Measurements from ENCODE around the gene ARL6IP6. TPM values are rescaled to one million over a fixed set of nuclear protein-coding genes. Genes with fewer than 3 reads are reported as not detected.

ARL6IP6 gene
- total and polyA plus RNA-seq, 2 donors (not counting 1 experiment from before 2014, with no cell fraction given): 19.0 to 53.9 TPM

- H2AFZ ChIP-seq (ENCODE audit: low read length): no peak overlapping the region
- H3K27ac ChIP-seq (ENCODE audit: insufficient read depth, low read length): no peak overlapping the region
- H3K4me2 ChIP-seq (ENCODE audit: extremely low read depth, insufficient read depth, low read length): no peak overlapping the region
- H4K20me1 ChIP-seq (ENCODE audit: control insufficient read depth, extremely low read depth, insufficient read depth, low read length): no peaks in the 10 kb centered on the region
- no peak overlapping the region for H3K9ac ChIP-seq (ENCODE audit: insufficient read depth, low read length)
- no peak for DNase-seq (ENCODE audit: low read depth in 2 of 2)
- H3K9me3 ChIP-seq (ENCODE audit: control insufficient read depth, insufficient read depth, low read depth, low read length): no peaks in the 10 kb centered on the region
- no peak for TF ChIP-seq EZH2 (IDR thresholded peaks at IDR 0.05; ENCODE audit: low read length, missing control alignments)
- TF ChIP-seq, protein P1, sequence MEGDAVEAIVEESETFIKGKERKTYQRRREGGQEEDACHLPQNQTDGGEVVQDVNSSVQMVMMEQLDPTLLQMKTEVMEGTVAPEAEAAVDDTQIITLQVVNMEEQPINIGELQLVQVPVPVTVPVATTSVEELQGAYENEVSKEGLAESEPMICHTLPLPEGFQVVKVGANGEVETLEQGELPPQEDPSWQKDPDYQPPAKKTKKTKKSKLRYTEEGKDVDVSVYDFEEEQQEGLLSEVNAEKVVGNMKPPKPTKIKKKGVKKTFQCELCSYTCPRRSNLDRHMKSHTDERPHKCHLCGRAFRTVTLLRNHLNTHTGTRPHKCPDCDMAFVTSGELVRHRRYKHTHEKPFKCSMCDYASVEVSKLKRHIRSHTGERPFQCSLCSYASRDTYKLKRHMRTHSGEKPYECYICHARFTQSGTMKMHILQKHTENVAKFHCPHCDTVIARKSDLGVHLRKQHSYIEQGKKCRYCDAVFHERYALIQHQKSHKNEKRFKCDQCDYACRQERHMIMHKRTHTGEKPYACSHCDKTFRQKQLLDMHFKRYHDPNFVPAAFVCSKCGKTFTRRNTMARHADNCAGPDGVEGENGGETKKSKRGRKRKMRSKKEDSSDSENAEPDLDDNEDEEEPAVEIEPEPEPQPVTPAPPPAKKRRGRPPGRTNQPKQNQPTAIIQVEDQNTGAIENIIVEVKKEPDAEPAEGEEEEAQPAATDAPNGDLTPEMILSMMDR (conservative IDR thresholded peaks at IDR 0.05 in 1 of 2, IDR thresholded peaks at IDR 0.05 in 1 of 2; ENCODE audit: low read depth in 1 of 2, low read length in 2 of 2): no peak
- H3K4me3 ChIP-seq (replicated peaks in 1 of 4; ENCODE audit: control extremely low read depth in 1 of 4, insufficient read depth in 1 of 4, low read depth in 3 of 4, low read length in 4 of 4): no peak overlapping the region
- no peaks in the 10 kb centered on the region for H3K4me1 ChIP-seq (ENCODE audit: control insufficient read depth, extremely low read depth, insufficient read depth, low read length)
- no peaks in the 10 kb centered on the region for H3K79me2 ChIP-seq (ENCODE audit: control insufficient read depth, insufficient read depth, low read length)
- no peaks in the 10 kb centered on the region for H3K36me3 ChIP-seq (ENCODE audit: control insufficient read depth, insufficient read depth, low read length)
- no peaks in the 10 kb centered on the region for H3K27me3 ChIP-seq (ENCODE audit: control insufficient read depth, insufficient read depth, low read length)
These were observed 93.5 kb downstream of the ARL6IP6 start for GRCh38 chr2:152811916-152812315.

Other genes with a start within 250 kb of the ARL6IP6 start
- gene PRPF40A, start 1.2 kb upstream of the ARL6IP6 start, total RNA-seq: 105 and 109 TPM in 2 replicates
- gene PRPF40A, start 1.2 kb upstream of the ARL6IP6 start, polyA plus RNA-seq: 85.9 and 91.7 TPM in 2 replicates